HEK293T (cell line): ENCODE data around the gene RINL.

Experiments
- CTCF ChIA-PET: fragments of 350-600 bp; formaldehyde crosslinking; extraction: SDS; loops from one replicate; lab custom pipeline; 2021; ENCODE audit warnings: antibody characterized with exemption, inconsistent platforms; lab: Yijun Ruan, JAX
- POLR2A ChIA-PET: fragments of 350-600 bp; formaldehyde crosslinking; extraction: SDS; loops from one replicate; lab custom pipeline; 2020; ENCODE audit warnings: antibody characterized with exemption, inconsistent platforms; lab: Yijun Ruan, JAX
- DNase-seq: peaks from one replicate; pipeline ENCODE4 v3.0.0; 2012; ENCODE audit warnings: mixed read lengths; ENCODE audit errors: extremely low spot score
- ARNT ChIP-seq: fragments of 450-650 bp; IDR thresholded peaks from 2 replicates; pipeline ENCODE4 v1.6.1; 2017; ENCODE audit warnings: mild to moderate bottlenecking
- BHLHE40 ChIP-seq: fragments of 450-650 bp; IDR thresholded peaks from 2 replicates; pipeline ENCODE4 v1.6.1; 2016; ENCODE audit warnings: mild to moderate bottlenecking, moderate library complexity, borderline replicate concordance
- CTBP1 ChIP-seq: fragments of 450-650 bp; IDR thresholded peaks from 2 replicates; pipeline ENCODE4 v1.6.1; 2016; ENCODE audit warnings: borderline replicate concordance
- ELF4 ChIP-seq: fragments of 450-650 bp; IDR thresholded peaks from 2 replicates; pipeline ENCODE4 v1.6.1; 2017; ENCODE audit warnings: antibody characterized with exemption
- FOXA1 ChIP-seq: fragments of 450-650 bp; IDR thresholded peaks from 2 replicates; pipeline ENCODE4 v1.6.1; 2016; ENCODE audit warnings: mild to moderate bottlenecking
- FOXK2 ChIP-seq: fragments of 450-650 bp; IDR thresholded peaks from 2 replicates; pipeline ENCODE4 v1.6.1; 2016; ENCODE audit warnings: mild to moderate bottlenecking
- FOXM1 ChIP-seq: fragments of 450-650 bp; IDR thresholded peaks from 2 replicates; pipeline ENCODE4 v1.6.1; 2017; ENCODE audit warnings: mild to moderate bottlenecking, borderline replicate concordance
- HDGF ChIP-seq: fragments of 450-650 bp; IDR thresholded peaks from 2 replicates; pipeline ENCODE4 v1.6.1; 2017; ENCODE audit warnings: antibody characterized with exemption, borderline replicate concordance
- L3MBTL2 ChIP-seq: fragments of 450-650 bp; conservative IDR thresholded peaks from 2 replicates; pipeline ENCODE4 v1.6.1; 2016; ENCODE audit warnings: mild to moderate bottlenecking
- LEF1 ChIP-seq: fragments of 450-650 bp; IDR thresholded peaks from 2 replicates; pipeline ENCODE4 v1.6.1; 2017; ENCODE audit warnings: mild to moderate bottlenecking, borderline replicate concordance
- NFRKB ChIP-seq: fragments of 450-650 bp; IDR thresholded peaks from 2 replicates; pipeline ENCODE4 v1.6.1; 2016; ENCODE audit warnings: mild to moderate bottlenecking, moderate library complexity
- PKNOX1 ChIP-seq: fragments of 450-650 bp; IDR thresholded peaks from 2 replicates; pipeline ENCODE4 v1.6.1; 2016
- SP1 ChIP-seq: fragments of 450-650 bp; IDR thresholded peaks from 2 replicates; pipeline ENCODE4 v1.6.1; 2017
- SUZ12 ChIP-seq: fragments of 450-650 bp; IDR thresholded peaks from 2 replicates; pipeline ENCODE4 v1.6.1; 2016; ENCODE audit warnings: mild to moderate bottlenecking
- TARDBP ChIP-seq: fragments of 450-650 bp; IDR thresholded peaks from 2 replicates; pipeline ENCODE4 v1.6.1; 2016
- ZNF384 ChIP-seq: fragments of 450-650 bp; IDR thresholded peaks from 2 replicates; pipeline ENCODE4 v1.6.1; 2016

Gene RINL

GRCh38 chr19:38900743-38901190 lies 22.7 kb upstream of the RINL start:
- TF ChIP-seq HDGF (no peak), ELF4 (no peak), SP1 (no peak), LEF1 (no peak), FOXA1 (no peak), NFRKB (no peak), PKNOX1 (no peak), ARNT (no peak), BHLHE40 (no peak), TARDBP (no peak)
- CTCF ChIA-PET, result interaction anchor here (0.7 to 1.8 kb wide), 3 partner anchors 13 to 45 kb away, joined by 5 to 9 read pairs (median 5); partner anchors contain the start of gene SARS2
- DNase-seq, result no peak
- POLR2A ChIA-PET, result interaction anchor here (1.3 to 1.7 kb wide), 6 partner anchors 13 to 253 kb away, joined by 4 to 14 read pairs (median 4); partner anchors contain the start of genes ACTN4, MRPS12 and SARS2

GRCh38 chr19:38900202-38900629 lies 22.1 kb upstream of the RINL start:
- ChIA-PET CTCF (interaction anchor here (1.7 to 1.8 kb wide), 2 partner anchors 13 to 30 kb away, joined by 5 to 9 read pairs; partner anchors contain the start of gene SARS2), POLR2A (interaction anchor here (1.0 to 1.7 kb wide), 9 partner anchors 12 to 282 kb away, joined by 3 to 14 read pairs (median 4); partner anchors contain the start of genes ACTN4, EIF3K, HNRNPL and MRPS12)
- no peak for DNase-seq
- TF ChIP-seq ZNF384, result no peak
- TF ChIP-seq HDGF, result no peak
- no peak for TF ChIP-seq SUZ12
- TF ChIP-seq NFRKB, result no peak
- TF ChIP-seq ARNT, result no peak
- TF ChIP-seq PKNOX1, result no peak
- TF ChIP-seq LEF1, result no peak

- ChIA-PET POLR2A (interaction anchor here (0.6 to 1.7 kb wide), 11 partner anchors 12 to 281 kb away, joined by 3 to 14 read pairs (median 4); partner anchors contain the start of genes ACTN4, EIF3K, HNRNPL and MRPS12), CTCF (interaction anchor here (1.7 to 1.8 kb wide), 2 partner anchors 12 to 30 kb away, joined by 5 to 9 read pairs; partner anchors contain the start of gene SARS2)
- TF ChIP-seq ELF4 (peak; percentile 90), ARNT (no peak), PKNOX1 (peak; percentile 88), L3MBTL2 (peak; percentile 84)
- DNase-seq, result peak; percentile 97
Observed at GRCh38 chr19:38899447-38900201, 21.5 kb upstream of the RINL start, which contains the start of the genes NFKBIB and SIRT2. Gene NFKBIB (plus strand): TSS chr19:38899969. CDS start chr19:38900033, 64 bp downstream. Gene SIRT2 (minus strand): TSS chr19:38899618. CDS start chr19:38899521, 97 bp downstream.

GRCh38 chr19:38898788-38899446 lies 20.8 kb upstream of the RINL start:
- no peak for TF ChIP-seq ELF4
- no peak for TF ChIP-seq LEF1
- TF ChIP-seq CTBP1, result no peak
- TF ChIP-seq SUZ12, result no peak
- TF ChIP-seq PKNOX1, result no peak
- no peak for TF ChIP-seq FOXM1
- no peak for TF ChIP-seq BHLHE40
- no peak for TF ChIP-seq ARNT
- no peak for TF ChIP-seq ZNF384
- TF ChIP-seq NFRKB, result no peak
- no peak for TF ChIP-seq SP1
- TF ChIP-seq L3MBTL2, result no peak
- TF ChIP-seq FOXA1, result no peak
- no peak for TF ChIP-seq HDGF
- no peak for TF ChIP-seq FOXK2
- ChIA-PET CTCF (no interaction called here), POLR2A (no interaction called here)
- no peak for DNase-seq

- CTCF ChIA-PET, result no interaction called here
- POLR2A ChIA-PET, result no interaction called here
- TF ChIP-seq ARNT (no peak), FOXK2 (no peak), BHLHE40 (no peak), PKNOX1 (no peak), LEF1 (no peak), SUZ12 (no peak), FOXM1 (no peak)
- no peak for DNase-seq
Observed at GRCh38 chr19:38894968-38895367, 16.9 kb upstream of the RINL start.
